HG02623 (cell line): ENCODE data around the gene MMP17.

Experiments
- ATAC-seq: cut with Tn5 transposase; IDR thresholded peaks from one replicate; pipeline ENCODE4 v1.9.1; 2021; ENCODE audit warnings: moderate library complexity; ENCODE audit not compliant: unreplicated experiment

MMP17 gene

DNA sequence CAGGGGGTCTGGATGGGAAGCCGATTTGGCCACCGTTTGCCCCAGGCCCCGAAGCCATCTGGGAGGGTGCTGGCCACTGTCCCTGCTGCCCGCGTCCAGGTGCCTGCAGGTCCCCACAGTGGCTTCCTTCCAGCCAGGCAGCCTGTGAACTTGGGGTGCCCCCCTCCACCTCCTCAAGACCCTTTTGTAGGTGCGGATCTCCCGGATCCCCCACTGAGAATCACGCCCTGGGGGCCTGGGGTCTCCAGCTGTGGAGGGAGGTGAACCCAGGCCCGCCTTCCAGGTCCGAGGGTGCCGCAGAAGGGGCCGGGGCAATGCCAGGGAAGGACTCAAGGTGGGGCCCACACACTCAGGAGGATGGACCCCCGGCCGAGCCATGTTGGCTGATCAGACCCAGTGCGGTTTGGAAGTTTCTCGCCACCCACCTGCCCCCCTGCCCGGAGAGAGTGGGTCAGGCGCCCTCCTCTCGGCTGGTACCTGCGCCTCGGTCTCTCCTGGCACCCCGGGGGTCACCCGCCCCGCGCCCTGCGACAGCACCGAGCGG, 1.7 kb downstream of the MMP17 start:
- ATAC-seq = no peak

DNA sequence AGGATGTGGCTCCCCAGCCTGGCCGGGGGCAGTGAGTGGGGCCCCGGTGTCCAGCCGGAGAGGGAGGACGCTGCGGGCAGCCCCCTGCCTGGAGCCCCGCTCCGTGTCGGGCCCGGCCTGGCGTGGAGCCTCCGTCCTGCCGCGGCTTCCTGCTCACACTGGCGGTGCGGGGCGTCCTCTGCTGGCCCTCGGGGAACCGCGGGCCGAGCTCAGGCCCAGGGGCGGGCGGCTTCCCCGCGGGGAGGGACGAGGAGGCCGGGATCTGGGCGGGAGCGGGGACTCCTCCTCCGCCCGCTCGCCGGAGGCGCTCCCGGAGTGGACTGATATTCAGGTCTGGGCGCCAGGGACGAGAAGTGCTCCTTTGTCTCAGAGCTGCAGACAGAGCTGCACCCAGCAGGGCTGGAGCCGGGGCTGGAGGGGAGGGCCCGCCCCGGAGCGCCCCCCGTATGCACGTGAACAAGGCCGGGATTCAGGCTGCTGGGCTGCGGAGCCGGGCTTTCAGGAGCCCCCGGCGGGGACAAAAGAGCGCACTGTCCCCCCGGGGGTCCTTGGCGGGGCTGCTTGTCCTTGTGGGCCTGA, 2.2 kb downstream of the MMP17 start:
- no peak for ATAC-seq

- ATAC-seq = no peak
These were observed 2.9 kb downstream of the MMP17 start for GRCh38 chr12:131830914-131831571.

DNA sequence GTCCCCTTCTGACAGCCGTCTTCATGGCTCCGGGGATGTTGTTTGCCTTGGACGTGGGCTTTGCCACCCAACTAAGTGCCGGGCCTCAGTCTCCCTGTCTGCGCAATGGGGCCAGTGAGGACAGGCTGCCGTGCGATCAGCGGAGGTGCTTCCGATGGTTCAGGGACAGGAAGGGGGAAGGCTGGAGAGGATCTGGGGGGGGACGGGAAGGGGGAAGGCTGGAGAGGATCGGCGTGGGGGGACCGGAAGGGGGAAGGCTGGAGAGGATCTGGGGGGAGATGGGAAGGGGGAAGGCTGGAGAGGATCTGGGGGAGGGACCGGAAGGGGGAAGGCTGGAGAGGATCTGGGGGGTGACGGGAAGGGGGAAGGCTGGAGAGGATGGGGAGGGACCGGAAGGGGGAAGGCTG, 3.4 kb downstream of the MMP17 start:
- ATAC-seq = no peak

- ATAC-seq = no peak
These were observed 4.4 kb downstream of the MMP17 start for GRCh38 chr12:131832321-131833231.

- ATAC-seq = no peak
These were observed 5.2 kb downstream of the MMP17 start for GRCh38 chr12:131833288-131833895.

DNA sequence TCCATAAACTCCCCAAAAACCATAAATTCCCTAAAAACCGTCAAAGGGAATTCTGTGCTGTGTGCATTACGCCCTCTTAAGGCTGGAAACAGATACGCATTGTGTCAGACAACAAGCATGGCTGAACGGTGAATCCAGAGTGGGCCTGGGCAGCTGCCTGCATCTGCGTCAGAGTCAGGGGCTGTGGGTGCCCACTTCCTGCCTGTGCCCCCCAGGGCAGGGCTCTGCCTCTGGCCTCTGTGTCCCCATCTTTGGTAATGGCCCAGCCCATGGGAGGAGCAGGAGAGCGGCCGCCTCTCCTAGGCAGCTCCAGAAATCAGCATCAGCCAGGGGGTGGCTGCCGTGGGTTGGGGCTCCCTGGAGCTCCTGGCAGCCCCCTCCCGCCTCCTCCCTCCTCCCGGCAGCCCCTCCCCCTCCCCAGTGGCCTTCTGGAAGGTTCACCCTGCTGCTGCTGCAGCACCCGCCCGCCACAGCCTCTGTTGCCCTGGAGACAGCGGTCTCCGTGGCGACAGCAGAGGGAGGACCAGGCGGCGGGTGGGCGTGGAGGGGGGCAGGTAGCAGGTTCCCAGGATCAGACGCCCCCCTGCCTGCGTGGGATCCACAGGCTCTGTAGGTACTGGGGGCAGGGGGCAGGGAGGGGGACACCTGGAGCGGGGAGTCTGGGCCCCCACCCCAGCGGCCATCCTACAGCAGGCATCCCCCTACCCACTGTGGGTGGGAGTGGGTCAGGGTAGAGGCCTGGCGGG, 5.9 kb downstream of the MMP17 start:
- no peak for ATAC-seq

DNA sequence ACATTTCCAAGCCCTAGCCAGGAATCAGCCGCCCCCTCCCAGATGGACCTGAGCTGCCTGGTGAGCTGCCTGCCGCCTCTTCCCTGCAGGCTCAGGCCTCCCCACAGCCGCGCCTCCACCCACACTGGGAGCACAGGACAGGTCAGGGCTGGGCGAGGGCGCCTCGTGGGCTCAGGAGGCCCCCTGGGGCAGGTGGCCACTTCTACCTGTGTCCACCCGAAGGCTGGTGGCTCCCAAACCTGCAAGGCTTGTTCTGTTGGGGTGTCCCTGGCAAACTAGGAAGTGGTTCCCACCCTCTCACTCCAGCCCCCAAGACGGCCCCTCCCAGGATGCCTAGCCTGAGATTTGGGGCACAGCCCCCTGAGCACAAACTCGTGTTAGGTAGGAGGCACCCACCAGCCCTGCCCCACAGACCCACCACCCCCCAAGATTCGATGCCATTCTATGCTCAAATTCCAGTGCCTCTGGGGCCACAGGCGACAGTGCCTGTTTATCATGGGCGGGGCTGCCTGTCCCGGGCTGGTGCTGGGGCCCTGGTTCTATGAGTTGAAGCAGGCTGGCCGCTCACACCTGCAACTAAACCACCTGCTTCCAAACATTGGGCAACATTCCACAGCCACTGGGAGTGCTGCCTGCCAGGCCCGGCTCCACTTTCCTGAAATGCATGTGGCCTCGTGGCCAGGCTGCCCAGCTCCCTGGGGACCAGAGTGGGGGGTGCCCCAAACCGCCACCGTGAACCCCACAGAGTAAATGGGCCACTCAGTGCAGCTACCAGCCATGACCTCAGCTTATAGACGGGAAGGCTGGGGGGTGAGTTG, 6.8 kb downstream of the MMP17 start:
- ATAC-seq = no peak

DNA sequence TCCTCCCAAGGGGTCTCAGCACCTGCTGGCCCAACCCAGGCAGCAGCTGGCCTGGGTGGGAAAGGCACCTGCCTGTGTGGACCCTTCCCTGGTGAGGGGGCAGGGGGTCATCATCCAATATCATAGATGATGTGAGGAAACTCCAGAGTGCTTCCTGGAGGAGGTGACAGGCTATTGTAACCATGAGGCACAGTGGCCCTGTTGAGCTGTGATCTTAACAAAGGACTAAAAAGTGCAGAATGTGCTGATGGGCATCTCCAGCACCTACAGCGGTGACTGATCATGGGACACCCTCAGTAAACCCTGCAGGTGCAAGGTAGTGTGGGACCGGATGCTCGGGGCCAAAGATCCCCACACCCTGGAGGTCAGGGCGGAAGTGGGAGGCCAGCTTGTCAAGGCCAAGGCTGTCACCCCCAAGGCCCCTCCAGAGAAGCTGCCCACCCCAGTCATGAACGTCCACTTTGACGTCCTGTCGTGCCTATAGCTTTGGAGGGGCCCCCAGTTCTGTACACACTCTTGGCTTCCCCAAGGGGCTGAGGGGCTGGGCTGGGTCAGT, 7.5 kb downstream of the MMP17 start:
- ATAC-seq = no peak

DNA sequence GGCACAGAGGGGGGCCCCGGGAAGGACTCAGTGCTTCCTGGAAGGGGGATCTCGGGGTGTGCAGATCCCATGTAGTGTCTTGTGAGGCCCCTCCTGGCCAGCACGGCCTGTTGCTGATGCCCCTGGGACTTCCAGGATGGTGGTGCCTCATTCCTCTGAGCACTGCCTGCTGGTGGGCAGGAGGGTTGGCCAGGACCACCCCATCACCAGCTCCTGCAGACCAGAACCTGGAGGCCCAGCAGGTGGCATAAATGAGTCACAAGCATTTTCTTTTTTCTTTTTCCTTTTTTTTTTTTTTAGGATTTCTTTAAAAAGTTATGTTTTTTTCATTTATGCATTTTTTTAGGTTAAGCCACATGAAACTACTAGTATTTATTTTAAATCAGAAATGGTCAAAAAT, 8.0 kb downstream of the MMP17 start:
- ATAC-seq = no peak

DNA sequence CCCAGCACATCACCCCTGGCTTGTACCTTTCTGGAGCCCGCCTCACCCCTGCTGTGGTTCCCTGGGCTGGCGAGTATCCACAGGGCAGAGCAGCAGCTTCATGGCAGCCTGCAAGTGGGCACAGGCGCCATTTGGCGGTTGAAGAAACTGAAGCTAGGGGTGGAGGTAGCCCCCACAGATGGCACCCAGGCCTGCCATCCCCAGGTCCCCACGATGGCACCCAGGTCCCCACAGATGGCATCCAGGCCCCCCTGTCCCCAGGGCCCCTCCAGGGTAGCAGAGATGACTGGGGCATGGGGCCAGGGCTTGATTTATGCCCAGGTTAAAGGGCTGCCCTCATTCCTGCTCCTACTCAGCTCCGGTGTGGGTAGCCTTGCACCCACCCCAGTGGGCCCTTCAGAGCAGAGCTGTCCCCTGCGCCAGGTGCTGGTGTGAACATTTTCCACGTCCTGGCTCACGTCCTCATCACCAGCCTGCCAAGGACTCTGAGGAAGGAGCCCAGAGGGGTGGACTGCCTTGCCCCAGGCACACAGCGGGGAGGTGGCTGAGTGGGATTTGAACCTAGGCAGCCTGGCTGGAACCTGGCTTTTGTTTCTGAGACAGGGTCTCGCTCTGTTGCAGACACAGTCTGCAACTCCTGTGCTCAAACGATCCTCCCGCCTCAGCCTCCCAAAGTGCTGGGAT, 8.7 kb downstream of the MMP17 start:
- ATAC-seq = no peak

DNA sequence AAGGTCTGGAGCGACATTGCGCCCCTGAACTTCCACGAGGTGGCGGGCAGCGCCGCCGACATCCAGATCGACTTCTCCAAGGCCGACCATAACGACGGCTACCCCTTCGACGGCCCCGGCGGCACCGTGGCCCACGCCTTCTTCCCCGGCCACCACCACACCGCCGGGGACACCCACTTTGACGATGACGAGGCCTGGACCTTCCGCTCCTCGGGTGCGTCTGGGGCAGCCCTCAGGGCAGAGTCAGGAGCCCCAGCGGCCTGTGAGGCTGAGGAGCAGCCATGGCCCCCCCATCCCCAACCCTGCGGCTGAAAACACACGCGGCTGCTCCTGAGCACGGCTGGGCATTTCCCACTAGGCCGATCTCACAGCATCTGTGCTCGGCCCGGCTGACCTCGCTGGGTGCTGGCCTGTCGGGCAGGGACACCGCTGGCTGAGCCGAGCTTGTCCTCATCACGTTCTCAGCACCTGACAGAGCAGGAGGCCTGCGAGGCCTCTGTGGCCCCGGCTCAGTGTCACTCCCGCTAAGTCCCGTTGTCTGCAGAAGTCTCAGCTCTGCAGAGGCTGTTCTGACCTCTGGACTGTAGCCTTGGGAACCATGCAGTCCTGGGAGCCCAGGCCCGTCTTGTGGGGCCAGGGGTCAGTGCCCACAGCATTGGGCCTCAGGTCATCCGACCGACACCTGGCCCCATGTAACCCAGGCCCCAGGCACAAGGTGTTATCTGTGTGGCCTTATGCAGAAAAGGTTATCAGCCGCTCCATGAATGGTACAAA, 12.6 kb downstream of the MMP17 start:
- no peak for ATAC-seq

- ATAC-seq = no peak
These were observed 13.4 kb downstream of the MMP17 start for GRCh38 chr12:131841547-131841946.

- ATAC-seq = no peak
These were observed 14.0 kb downstream of the MMP17 start for GRCh38 chr12:131842169-131842568.

- no peak for ATAC-seq
These were observed 15.3 kb downstream of the MMP17 start for GRCh38 chr12:131843527-131843926.

DNA sequence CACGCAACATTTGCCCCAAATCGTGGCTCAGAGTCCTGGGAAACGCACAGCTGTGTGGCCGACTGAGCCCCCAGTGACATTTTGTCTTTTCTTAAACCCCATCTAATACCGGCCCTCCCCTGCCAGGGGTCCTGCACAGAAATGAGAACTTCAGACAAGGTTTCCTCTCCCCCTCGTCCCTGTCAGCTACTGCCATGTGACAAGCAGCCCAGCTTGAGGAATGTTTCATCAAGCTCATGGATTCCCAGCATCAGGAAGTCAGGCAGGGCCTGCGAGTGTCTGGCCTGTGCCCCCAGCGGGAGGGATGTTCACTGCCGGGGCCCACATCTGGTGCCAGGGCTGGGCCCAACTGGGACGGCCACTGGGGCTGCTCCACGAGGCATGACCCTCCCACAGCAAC, 15.9 kb downstream of the MMP17 start:
- ATAC-seq = no peak

DNA sequence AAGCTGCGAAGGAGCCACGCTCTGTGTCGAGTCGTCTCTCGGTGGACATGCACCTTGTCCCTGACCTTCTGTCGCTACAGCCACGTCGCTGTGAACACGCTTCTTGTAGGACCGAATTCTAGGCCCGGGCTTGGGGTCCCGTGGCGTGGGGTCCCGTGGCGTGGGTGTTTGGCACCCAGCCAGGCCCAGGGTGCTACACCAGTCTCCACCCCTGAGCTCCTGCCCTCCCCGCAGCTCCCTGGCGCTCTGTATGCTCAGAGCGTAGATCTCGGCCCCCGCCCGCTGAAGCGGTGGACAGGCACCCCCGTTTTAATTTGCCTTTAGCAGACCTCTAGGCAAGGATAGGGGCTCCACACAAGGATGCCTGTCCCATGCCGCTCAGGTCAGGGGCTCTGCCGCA, 16.5 kb downstream of the MMP17 start:
- ATAC-seq = no peak

DNA sequence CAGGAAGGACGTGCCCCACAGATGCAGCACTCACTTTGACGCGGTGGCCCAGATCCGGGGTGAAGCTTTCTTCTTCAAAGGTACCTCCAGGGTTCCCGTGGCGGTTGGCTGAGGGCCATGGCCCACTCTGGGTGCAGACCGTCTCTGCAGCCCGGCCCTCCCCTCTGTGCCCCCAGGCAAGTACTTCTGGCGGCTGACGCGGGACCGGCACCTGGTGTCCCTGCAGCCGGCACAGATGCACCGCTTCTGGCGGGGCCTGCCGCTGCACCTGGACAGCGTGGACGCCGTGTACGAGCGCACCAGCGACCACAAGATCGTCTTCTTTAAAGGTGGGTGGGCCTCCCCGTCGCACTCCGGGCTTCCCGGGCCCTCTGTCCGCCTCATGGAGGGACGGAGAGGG, 16.9 kb downstream of the MMP17 start:
- ATAC-seq = no peak
